Activated CD4-positive, alpha-beta memory T cell treated with anti-CD3 and anti-CD28 coated beads, Interleukin-2, amount 10 ng/mL, durations not matched to agents 7 days and 5 days (primary cell): ENCODE data around the gene OXCT1. TPM values are rescaled to one million over a fixed set of nuclear protein-coding genes. Genes with fewer than 3 reads are reported as not detected.
"Not testable (repeated sequence)": the region's sequence is repeated elsewhere in the genome, so short reads cannot be mapped to it uniquely, and the experiment has no call there.

ENCODE experiments used
- CTCF ChIA-PET: fragments of 350-600 bp; sonication (Branson Sonifier 250); formaldehyde crosslinking; loops from one replicate; lab custom pipeline; 2021; ENCODE audit warnings: antibody characterized with exemption, inconsistent platforms; lab: Charles Lee
- POLR2A ChIA-PET: fragments of 350-600 bp; sonication (Branson Sonifier 250); formaldehyde crosslinking; loops from one replicate; lab custom pipeline; 2021; ENCODE audit warnings: antibody characterized with exemption; lab: Charles Lee
- DNase-seq: peaks from one replicate; pipeline ENCODE4 v3.0.0-alpha.2; 2020
- H3K27ac Mint-ChIP-seq: one replicate; pipeline ENCODE4 v1.8.0; 2021; ENCODE audit warnings: mild to moderate bottlenecking, mixed read lengths
- H3K27me3 Mint-ChIP-seq: one replicate; pipeline ENCODE4 v1.8.0; 2021; ENCODE audit warnings: mixed read lengths
- H3K36me3 Mint-ChIP-seq: one replicate; pipeline ENCODE4 v1.8.0; 2021; ENCODE audit warnings: low read depth, mixed read lengths
- H3K4me1 Mint-ChIP-seq: one replicate; pipeline ENCODE4 v1.8.0; 2021; ENCODE audit warnings: mixed read lengths
- H3K4me3 Mint-ChIP-seq: one replicate; pipeline ENCODE4 v1.8.0; 2021; ENCODE audit warnings: mild to moderate bottlenecking, mixed read lengths
- H3K9me3 Mint-ChIP-seq: one replicate; pipeline ENCODE4 v1.8.0; 2021; ENCODE audit warnings: mixed read lengths
- total RNA-seq, 2 experiments: library from RNA; stranded (reverse); gene quantifications; one replicate each; pipeline ENCODE4 v1.2.3, GENCODE V29; 2021

Gene OXCT1
- total RNA-seq, 2 experiments from 2014 or later, result 63.8 to 64.2 TPM

DNA sequence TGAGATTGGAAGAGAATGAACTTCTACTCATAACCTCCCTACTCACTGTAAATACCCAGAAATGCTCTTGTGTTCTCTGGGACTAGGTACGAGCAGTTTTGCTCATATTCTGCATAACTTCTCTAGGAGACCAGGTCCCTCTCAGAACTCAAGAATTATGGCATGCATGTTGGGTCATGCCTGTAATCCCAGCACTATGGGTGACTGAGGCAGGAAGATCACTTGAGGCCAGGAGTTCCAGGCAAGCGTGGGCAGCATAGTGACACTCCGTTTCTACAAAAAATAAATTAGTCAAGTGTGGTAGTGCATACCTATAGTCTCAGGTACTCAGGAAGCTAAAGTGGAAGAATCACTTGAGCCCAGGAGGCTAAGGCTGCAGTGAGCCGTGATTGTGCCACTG is 141.9 kb downstream of the OXCT1 start:
- Mint-ChIP-seq H3K27ac (no peak overlapping the region), H3K4me1 (no peaks in the 10 kb centered on the region), H3K4me3 (no peak overlapping the region), H3K9me3 (no peaks in the 10 kb centered on the region), H3K27me3 (no peaks in the 10 kb centered on the region), H3K36me3 (peaks cover 29% of the 10 kb centered on the region)
- CTCF ChIA-PET, result no interaction called here
- POLR2A ChIA-PET, result no interaction called here
- no peak for DNase-seq

DNA sequence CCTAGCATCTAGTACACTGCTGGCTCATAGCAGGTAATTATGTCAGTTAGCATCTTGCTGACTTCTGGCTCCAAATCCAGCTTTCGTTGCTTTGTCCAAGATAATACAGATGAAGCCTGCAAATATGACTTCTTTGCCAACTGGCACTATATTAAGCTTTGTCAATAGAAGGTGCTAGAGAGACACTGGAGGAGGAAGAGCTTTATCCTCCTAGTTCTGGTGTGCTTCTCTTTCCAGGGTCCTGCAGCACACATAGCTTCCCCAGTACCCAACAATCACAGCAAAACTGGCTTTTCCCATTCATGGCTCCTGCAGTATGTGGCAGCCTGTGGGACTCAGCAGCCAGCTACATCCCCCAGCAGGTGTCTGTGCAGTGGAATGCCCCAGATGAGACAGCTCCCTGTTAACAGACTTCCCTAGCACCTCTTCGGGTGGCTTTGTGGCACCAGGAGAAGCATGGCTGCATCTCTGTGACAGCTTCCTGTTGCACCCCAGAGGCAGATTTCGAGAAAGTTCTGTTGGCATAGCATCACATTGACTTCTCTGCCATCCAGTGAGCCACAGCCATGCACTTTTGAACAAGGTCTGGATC is 147.8 kb downstream of the OXCT1 start:
- POLR2A ChIA-PET, result no interaction called here
- Mint-ChIP-seq H3K4me1 (no peaks in the 10 kb centered on the region), H3K27ac (no peak overlapping the region), H3K4me3 (no peak overlapping the region), H3K27me3 (peaks cover 8% of the 10 kb centered on the region), H3K9me3 (no peaks in the 10 kb centered on the region), H3K36me3 (no peaks in the 10 kb centered on the region)
- CTCF ChIA-PET, result interaction anchor here (0.6 kb wide), 1 partner anchor 226 kb away, joined by 3 read pairs; no protein-coding TSS in a partner anchor
- DNase-seq, result no peak

DNA sequence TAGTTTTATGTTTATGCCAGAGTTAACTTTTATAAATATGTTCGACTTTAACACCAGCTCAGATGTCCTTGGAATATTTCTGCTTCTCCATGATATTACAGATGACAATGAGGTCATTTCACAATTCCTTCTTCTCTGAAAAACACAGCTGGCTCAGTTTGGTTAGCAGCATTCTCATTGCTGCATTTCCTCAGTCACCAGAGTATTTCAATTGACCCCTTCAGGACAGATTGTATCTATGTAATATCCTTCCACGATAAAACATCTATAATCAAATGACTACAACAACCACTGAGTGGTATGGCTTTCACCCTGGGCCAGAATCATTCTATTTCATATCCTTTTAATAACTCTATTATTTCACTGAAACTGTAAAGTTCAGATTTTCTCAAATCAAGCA is 148.7 kb downstream of the OXCT1 start:
- Mint-ChIP-seq H3K36me3 (no peaks in the 10 kb centered on the region), H3K27me3 (peaks cover 8% of the 10 kb centered on the region), H3K4me1 (no peaks in the 10 kb centered on the region), H3K27ac (no peak overlapping the region), H3K4me3 (no peak overlapping the region), H3K9me3 (no peaks in the 10 kb centered on the region)
- DNase-seq, result no peak
- ChIA-PET POLR2A (no interaction called here), CTCF (no interaction called here)

DNA sequence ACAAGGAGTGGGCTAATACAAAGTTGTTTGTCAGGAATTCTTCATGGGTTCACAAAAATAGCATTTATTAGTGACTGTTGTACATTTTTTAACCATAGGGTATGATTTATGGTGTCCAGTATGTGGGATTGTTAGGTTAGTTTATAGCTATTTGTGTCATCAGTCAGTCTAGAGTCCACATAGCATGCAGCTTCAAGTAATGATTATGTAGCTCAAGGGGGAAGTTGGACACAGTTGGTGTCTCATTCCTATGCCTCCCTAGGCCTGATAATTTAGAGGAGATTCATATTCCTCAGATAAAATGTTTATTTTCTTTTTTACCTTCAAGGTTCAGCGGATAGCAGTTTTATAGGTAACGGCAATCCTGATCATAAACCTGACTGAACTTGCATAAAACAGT is 153.8 kb downstream of the OXCT1 start:
- ChIA-PET CTCF (no interaction called here), POLR2A (no interaction called here)
- Mint-ChIP-seq H3K36me3 (no peaks in the 10 kb centered on the region), H3K27me3 (peaks cover 6% of the 10 kb centered on the region), H3K9me3 (no peaks in the 10 kb centered on the region), H3K4me3 (no peak overlapping the region), H3K4me1 (no peaks in the 10 kb centered on the region), H3K27ac (no peak overlapping the region)
- no peak for DNase-seq

DNA sequence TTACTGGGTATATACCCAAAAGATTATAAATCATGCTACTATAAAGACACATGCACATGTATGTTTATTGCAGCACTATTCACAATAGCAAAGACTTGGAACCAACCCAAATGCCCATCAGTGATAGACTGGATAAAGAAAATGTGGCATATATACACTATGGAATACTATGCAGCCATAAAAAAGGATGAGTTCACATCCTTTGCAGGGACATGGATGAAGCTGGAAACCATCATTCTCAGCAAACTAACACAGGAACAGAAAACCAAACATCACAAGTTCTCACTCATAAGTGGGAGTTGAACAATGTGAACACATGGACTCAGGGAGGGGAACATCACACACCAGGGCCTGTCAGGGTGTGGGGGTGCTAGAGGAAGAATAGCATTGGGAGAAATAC is 155.8 kb downstream of the OXCT1 start:
- H3K4me3 Mint-ChIP-seq, POLR2A ChIA-PET, H3K4me1 Mint-ChIP-seq, DNase-seq, H3K9me3 Mint-ChIP-seq, H3K27ac Mint-ChIP-seq, H3K27me3 Mint-ChIP-seq, CTCF ChIA-PET, H3K36me3 Mint-ChIP-seq: not testable (repeated sequence)

DNA sequence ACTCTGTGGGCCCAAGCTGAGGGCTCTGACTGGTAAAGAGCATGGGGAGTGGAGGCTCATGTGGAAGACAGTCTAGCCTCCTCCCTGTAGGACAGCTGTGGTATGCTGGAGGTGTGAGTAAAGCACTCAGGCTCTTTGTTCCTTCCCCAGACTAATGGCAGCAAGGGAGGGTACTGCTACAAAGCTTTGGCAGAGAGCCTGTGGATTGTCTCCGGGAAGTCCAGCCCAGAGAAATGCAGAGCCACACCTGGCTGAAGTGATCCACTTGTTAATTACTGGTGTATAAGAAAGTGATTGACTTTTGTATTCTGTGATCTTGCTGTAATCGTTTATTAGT is 161.7 kb downstream of the OXCT1 start:
- Mint-ChIP-seq H3K27me3 (peaks cover 7% of the 10 kb centered on the region), H3K4me1 (no peaks in the 10 kb centered on the region), H3K9me3 (no peaks in the 10 kb centered on the region), H3K4me3 (no peak overlapping the region), H3K27ac (no peak overlapping the region), H3K36me3 (no peaks in the 10 kb centered on the region)
- DNase-seq, result no peak
- ChIA-PET POLR2A (no interaction called here), CTCF (interaction anchor here (1.2 to 1.3 kb wide), 2 partner anchors 136 to 349 kb away, joined by 4 to 5 read pairs; no protein-coding TSS in a partner anchor)

DNA sequence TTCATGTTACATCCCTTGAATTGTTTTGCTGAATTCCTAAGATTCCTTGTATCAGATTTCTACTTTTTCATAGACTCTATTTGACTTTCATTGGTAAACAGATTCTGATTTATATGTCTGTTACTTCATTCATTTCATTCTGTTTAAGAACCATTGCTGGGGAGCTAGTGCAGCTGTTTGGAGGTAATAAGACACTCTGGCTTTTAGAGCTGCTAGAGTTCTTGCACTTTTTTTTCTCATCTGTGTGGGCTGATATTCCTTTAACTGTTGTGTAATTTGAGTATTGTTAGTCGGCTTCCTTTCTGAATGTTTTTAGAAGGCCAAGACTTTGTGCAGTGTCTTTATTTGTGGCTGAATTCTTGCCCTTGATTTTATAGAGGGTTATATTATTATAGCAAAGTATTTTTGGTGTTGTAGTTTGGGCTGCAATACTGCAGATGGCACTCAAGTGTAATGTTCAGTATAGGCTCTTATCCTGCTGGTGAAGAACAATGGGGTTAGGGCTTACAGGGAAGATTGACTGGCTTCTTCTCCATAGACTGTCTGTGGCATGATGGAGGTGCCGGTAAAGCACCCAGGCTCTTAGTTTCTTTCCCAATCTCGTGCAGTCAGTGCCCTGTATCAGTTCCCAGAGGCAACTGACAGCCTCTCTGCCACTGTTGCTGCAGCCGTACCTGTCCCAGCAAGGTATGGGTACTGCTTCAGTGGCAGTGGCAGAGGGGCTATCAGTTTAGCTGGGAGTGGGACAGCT is 162.2 kb downstream of the OXCT1 start:
- Mint-ChIP-seq H3K27ac (no peak overlapping the region), H3K4me3 (no peak overlapping the region), H3K36me3 (no peaks in the 10 kb centered on the region), H3K27me3 (peaks cover 9% of the 10 kb centered on the region), H3K9me3 (no peaks in the 10 kb centered on the region), H3K4me1 (no peaks in the 10 kb centered on the region)
- DNase-seq, result no peak
- ChIA-PET CTCF (interaction anchor here (0.9 to 1.3 kb wide), 2 partner anchors 136 to 137 kb away, joined by 3 to 5 read pairs; no protein-coding TSS in a partner anchor), POLR2A (no interaction called here)

DNA sequence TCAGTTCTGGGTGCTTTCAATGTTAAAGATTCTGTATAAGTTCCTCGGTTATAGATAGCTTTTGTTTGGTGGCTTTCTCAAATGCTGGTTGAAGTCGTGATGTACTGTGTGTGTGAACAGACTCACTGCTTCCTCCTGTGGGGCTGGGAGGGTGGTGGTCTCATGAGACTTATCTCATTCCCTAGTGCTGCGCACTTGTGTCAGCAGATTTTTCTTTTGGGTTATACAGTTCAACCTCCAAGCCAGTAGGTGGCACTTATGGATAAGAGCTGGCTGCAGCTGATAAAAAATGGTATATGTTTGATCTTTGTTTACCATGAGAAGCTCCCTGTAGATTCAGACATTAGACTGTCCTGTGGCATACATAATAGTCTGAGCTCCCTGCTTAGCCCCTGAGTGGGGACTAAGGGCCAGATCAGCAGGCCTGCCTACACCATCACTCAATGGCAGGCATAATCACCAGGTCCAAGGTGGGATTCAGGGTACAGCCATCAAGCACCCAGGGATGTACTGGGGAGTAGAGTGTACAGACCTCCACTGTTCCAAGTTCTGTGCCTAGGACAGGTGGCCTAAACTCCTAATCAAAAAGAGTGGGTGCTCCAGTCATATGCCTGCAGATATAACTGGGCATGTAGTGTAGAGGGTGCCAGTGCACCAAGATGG is 174.2 kb downstream of the OXCT1 start:
- Mint-ChIP-seq H3K9me3 (no peaks in the 10 kb centered on the region), H3K4me3 (no peak overlapping the region), H3K27me3 (peaks cover 23% of the 10 kb centered on the region), H3K36me3 (no peaks in the 10 kb centered on the region), H3K27ac (no peak overlapping the region), H3K4me1 (no peaks in the 10 kb centered on the region)
- DNase-seq, result no peak
- ChIA-PET CTCF (interaction anchor here (0.9 kb wide), 1 partner anchor 147 kb away, joined by 3 read pairs; no protein-coding TSS in a partner anchor), POLR2A (no interaction called here)

DNA sequence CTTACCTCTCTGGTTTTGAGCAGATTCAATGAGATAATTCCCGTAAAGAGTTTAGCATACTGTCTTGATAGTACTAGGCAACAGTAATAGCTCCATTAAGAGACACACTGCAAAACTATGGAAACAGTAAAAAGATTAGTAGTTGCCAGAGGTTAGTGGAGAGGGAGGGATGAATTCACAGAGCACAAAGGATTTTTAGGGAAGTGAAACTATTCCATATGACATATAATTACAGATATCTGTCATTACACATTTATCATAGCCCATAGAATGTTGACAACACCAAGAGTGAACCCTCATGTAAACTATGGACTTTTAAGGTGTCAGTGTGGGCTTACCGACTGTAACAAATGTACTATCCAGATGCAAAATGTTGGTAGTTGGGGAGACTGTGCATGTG is 183.5 kb downstream of the OXCT1 start:
- H3K4me1 Mint-ChIP-seq, result no peaks in the 10 kb centered on the region
- no peak overlapping the region for H3K27ac Mint-ChIP-seq
- H3K27me3 Mint-ChIP-seq, result peaks cover 16% of the 10 kb centered on the region
- ChIA-PET CTCF (no interaction called here), POLR2A (no interaction called here)
- no peaks in the 10 kb centered on the region for H3K9me3 Mint-ChIP-seq
- H3K36me3 Mint-ChIP-seq, result no peaks in the 10 kb centered on the region
- H3K4me3 Mint-ChIP-seq, result no peak overlapping the region
- no peak for DNase-seq

DNA sequence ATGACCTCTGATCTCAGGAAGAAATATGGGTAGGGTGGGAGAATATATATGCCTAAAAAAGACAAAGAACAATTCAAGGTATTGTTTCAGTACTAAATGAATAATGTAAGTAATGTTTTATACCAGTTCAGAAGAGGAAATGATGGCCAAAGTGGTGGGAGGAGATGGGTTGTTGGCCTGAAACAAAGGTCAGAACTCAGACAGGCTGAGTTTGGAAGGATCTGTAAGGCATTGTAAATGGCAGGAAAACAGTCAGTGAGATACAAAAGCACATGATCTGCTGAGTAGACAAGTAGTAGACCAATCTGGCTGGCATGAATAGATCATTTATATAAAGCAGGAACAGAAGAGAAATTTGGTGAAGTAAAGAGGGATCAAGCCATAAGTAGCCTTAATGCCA is 184.0 kb downstream of the OXCT1 start:
- CTCF ChIA-PET, result no interaction called here
- no peak for DNase-seq
- POLR2A ChIA-PET, result no interaction called here
- no peaks in the 10 kb centered on the region for H3K36me3 Mint-ChIP-seq
- no peaks in the 10 kb centered on the region for H3K4me1 Mint-ChIP-seq
- no peak overlapping the region for H3K27ac Mint-ChIP-seq
- H3K4me3 Mint-ChIP-seq, result no peak overlapping the region
- H3K27me3 Mint-ChIP-seq, result peaks cover 11% of the 10 kb centered on the region
- H3K9me3 Mint-ChIP-seq, result no peaks in the 10 kb centered on the region

DNA sequence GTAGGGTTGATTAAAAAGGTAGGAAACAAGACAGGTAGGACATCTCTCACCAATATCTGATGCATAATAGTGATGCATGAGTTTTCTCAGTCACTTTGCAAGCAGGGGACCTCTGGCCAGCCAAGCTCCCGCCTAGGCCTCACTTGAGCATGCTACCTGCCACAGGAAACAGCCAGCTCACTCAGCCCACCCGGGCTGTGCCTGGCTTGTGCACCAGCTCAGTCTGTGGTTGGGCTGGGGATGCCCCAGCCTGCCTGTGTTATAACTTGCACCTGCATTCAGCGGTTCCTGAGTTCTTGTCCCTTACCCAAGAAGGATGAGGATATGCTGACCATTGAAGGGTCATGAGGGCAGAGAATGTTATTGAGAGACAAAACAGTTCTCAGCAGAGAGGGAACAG is 187.0 kb downstream of the OXCT1 start:
- Mint-ChIP-seq H3K27ac (no peak overlapping the region), H3K4me3 (no peak overlapping the region), H3K9me3 (no peaks in the 10 kb centered on the region), H3K4me1 (no peaks in the 10 kb centered on the region), H3K27me3 (peaks cover 6% of the 10 kb centered on the region), H3K36me3 (no peaks in the 10 kb centered on the region)
- no peak for DNase-seq
- CTCF ChIA-PET, result no interaction called here
- POLR2A ChIA-PET, result interaction anchor here (0.9 kb wide), 1 partner anchor 12 kb away, joined by 3 read pairs; no protein-coding TSS in a partner anchor

DNA sequence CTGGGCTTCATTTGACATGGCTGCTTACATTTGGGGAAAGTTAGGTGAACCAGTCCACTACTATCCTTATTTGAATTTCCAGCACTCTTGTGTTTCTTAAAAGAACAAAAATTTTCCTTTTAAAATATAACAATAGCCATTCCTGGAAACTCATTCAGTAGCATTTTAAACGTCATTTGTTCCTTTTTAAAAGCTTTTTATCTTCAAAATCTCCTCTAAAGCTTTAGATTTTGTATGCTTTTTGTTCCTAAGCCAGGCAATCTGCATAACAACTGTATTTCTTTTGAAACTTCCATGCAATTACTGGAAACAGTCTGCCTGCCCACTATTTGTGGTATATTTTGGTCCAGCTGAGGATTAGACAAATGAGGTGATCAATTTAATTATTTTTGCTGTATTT is 187.6 kb downstream of the OXCT1 start:
- no peak overlapping the region for H3K4me3 Mint-ChIP-seq
- H3K27me3 Mint-ChIP-seq, result peaks cover 6% of the 10 kb centered on the region
- ChIA-PET POLR2A (interaction anchor here (0.9 kb wide), 1 partner anchor 11 kb away, joined by 3 read pairs; no protein-coding TSS in a partner anchor), CTCF (no interaction called here)
- H3K9me3 Mint-ChIP-seq, result no peaks in the 10 kb centered on the region
- H3K4me1 Mint-ChIP-seq, result no peaks in the 10 kb centered on the region
- DNase-seq, result no peak
- H3K36me3 Mint-ChIP-seq, result no peaks in the 10 kb centered on the region
- H3K27ac Mint-ChIP-seq, result no peak overlapping the region

DNA sequence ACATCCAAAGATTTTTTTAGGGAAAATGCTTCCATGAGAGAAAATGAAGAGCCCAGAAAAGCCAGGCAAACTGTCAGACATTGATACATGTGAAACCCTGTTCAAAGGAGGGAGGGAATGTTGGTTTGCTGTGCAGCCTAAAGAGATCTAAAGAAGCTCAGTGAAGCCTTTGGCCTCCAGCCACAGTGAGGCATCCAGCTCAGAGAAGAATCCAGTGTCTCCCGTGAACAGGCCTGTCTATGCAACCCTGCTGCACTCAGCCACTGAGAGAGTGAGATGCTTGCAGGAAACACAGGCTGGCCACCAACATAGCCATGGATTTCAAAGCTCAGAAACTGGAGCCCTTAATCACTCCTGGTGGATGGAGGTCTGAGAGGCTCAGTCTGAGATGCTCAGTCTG is 188.4 kb downstream of the OXCT1 start:
- H3K27me3 Mint-ChIP-seq, result peaks cover 6% of the 10 kb centered on the region
- no peaks in the 10 kb centered on the region for H3K36me3 Mint-ChIP-seq
- H3K4me3 Mint-ChIP-seq, result no peak overlapping the region
- POLR2A ChIA-PET, result no interaction called here
- no peak for DNase-seq
- CTCF ChIA-PET, result no interaction called here
- H3K9me3 Mint-ChIP-seq, result no peaks in the 10 kb centered on the region
- no peak overlapping the region for H3K27ac Mint-ChIP-seq
- H3K4me1 Mint-ChIP-seq, result no peaks in the 10 kb centered on the region
